Panc1 (cell line): ENCODE results near the gene ELMO2.

Source experiments
- POLR2AphosphoS5 ChIP-seq: IDR thresholded peaks from 2 replicates; pipeline ENCODE4 v1.6.1; 2012; ENCODE audit warnings: mild to moderate bottlenecking, low read depth, low read length, moderate library complexity
- SIN3A ChIP-seq: IDR thresholded peaks from 2 replicates; pipeline ENCODE4 v1.6.1; 2012; ENCODE audit warnings: low read depth, mild to moderate bottlenecking, low read length, moderate library complexity, borderline replicate concordance; ENCODE audit not compliant: insufficient read depth
- TF ChIP-seq, protein P1 (sequence below): fragments of 450-650 bp; IDR thresholded peaks from 2 replicates; pipeline ENCODE4 v1.5.1; 2017; ENCODE audit warnings: mild to moderate bottlenecking

DNA sequence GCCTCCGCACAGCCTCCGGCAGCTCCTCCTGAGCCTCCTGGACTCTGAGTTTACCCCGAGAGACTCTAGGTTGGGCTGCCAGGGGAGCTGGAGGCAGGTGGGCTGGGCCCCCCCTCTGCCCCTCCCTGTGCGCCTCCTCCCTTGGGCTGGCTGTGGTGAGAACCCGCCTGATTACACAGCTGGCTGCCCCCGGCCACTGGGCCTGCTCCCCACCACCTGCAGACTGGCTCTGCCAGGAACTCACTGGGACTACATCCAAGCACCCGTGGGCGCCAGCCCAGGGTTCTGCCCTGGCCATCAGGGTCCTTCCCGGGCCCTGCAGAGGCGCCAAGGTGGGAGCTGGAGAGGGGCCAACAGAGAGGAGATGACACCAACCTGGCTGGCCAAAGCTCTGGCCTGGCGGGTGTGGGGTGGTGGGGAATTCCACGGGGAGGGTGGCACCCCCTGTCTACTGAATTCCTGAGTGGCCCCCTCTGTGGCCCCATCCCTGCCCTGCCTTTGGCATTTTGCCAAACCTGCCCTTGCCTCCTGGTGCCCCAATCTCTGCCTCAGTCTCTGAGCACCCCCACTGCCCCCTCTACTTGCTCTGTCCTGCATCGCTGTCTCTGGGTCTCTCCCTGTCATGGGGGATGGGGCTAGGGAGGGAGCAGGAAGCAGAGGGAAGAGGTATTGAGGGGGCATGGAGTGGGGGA is 76.2 kb downstream of the ELMO2 start:
- TF ChIP-seq, protein P1, sequence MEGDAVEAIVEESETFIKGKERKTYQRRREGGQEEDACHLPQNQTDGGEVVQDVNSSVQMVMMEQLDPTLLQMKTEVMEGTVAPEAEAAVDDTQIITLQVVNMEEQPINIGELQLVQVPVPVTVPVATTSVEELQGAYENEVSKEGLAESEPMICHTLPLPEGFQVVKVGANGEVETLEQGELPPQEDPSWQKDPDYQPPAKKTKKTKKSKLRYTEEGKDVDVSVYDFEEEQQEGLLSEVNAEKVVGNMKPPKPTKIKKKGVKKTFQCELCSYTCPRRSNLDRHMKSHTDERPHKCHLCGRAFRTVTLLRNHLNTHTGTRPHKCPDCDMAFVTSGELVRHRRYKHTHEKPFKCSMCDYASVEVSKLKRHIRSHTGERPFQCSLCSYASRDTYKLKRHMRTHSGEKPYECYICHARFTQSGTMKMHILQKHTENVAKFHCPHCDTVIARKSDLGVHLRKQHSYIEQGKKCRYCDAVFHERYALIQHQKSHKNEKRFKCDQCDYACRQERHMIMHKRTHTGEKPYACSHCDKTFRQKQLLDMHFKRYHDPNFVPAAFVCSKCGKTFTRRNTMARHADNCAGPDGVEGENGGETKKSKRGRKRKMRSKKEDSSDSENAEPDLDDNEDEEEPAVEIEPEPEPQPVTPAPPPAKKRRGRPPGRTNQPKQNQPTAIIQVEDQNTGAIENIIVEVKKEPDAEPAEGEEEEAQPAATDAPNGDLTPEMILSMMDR, result no peak
- TF ChIP-seq SIN3A (no peak), POLR2AphosphoS5 (no peak)
